HK-2 (cell line): ENCODE data around the gene FBXO33.

Experiments
- DNase-seq: peaks from one replicate; pipeline ENCODE4 v3.0.0-alpha.2; 2018; ENCODE audit not compliant: unreplicated experiment

The FBXO33 gene, protein sequence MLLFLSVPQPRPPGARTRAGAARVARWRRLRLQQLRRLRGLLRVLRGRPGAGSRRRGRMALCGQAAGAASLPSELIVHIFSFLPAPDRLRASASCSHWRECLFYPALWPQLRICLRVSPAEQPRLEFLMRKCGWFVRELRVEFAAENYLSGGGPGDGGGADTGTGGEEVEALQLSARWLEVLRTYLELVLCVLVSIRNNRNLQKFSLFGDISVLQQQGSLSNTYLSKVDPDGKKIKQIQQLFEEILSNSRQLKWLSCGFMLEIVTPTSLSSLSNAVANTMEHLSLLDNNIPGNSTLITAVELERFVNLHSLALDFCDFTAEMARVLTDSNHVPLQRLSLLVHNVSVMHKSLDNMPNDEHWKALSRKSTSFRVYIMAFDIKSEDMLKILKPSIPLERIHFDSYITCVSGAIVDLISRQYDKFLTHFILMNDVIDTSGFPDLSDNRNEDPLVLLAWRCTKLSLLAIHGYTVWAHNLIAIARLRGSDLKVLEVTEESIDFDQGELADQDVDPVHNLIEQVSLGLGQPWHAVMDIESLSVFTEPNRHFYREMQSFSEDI

DNA sequence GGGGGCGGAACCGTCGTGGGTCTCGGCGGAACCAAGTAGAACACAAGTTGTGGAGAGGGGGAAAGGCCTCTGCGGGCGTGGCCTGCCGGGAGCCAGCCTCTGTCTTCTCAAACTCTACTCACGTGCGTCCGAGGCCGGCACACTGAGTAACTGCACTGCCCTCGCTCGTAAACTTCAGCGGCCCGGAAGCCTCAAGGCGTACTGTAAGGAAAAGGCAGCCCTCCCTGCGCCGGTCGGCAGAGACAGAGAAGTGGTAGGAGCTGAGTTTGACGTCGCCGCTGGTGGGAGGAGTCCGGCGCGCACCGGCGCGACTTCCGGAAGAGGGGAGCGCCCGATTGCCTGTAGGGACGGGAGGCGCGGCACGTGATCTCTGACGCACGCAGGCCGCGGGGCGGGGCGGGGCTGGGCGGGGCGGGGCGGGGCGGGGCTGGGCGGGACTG is at the start of gene FBXO33:
Gene FBXO33 (minus strand): TSS at position 255 of the 440 bp plus-strand sequence. CDS start 271 bp downstream, outside the sequence.
- DNase-seq, result peak; percentile 95

DNA sequence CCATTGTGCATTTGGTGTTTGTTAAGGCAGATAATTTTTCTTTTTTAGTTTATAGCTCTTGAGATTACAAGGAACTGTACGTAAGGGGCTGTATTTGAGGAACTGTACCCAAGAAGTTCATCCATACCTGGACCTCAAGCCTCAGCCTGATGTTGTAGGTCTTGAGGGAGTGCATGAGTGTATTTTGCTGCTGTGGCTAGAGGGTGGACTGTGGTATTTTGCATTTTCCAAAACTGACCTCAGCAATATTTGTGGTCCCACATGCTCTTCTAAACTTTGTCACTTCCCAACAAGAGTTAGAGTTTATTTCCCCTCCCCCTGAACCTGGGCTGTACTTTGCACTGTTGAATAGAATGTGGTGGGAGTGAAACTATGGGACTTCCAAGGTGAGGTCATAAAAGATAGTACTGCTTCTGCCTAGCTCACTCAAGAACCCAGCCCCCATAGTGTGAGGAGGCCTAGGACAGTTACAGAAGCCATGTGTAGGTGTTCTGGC is 42.2 kb upstream of the FBXO33 start:
- DNase-seq, result no peak

DNA sequence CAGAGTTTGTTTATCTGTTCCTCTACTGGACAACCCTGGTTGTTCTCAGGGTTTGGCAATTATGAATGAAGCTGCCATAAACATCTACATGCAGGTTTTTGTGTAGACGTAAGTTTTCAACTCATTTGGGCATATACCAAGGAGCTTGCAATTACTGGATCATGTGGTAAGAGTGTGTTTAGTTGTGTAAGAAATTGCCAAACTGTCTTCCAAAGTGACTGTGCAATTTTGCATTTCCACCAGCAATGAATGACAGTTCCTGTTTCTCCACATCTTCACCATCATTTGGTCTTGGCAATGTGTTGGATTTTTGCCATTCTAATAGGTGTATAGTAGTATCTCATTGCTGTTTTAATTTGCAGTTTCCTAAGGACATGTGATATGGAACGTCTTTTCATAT is 39.8 kb upstream of the FBXO33 start:
- DNase-seq, result no peak

DNA sequence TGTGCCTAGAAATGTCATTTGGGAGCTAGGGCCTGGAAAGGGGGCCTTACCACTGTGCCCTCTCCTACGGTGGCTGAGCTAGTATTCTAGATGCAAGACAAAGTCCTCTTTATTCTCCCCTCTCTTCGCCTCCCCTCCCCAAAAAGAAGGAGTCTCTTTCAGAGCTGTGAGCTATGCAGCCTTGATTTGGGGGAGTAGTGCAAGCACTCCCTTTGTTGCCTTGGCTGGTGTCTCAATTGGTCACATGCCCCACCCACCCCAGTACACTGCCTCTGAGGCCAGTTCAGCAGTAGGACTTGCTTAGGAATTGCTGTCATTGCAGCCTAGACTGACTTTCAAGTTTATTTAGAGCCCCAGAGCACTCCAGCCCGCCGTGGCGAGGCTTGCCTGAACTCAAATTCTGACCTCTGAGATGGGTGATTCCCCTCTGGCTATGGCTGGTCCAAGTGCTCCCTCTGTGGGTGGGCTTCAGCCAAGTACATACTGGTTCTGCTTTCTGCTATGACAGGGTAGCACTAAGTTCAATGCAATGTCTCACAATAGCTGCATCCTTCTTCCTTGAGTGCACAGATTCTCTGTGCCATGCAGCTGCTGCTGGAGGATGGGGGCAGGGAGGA is 37.0 kb upstream of the FBXO33 start:
- DNase-seq, result no peak

DNA sequence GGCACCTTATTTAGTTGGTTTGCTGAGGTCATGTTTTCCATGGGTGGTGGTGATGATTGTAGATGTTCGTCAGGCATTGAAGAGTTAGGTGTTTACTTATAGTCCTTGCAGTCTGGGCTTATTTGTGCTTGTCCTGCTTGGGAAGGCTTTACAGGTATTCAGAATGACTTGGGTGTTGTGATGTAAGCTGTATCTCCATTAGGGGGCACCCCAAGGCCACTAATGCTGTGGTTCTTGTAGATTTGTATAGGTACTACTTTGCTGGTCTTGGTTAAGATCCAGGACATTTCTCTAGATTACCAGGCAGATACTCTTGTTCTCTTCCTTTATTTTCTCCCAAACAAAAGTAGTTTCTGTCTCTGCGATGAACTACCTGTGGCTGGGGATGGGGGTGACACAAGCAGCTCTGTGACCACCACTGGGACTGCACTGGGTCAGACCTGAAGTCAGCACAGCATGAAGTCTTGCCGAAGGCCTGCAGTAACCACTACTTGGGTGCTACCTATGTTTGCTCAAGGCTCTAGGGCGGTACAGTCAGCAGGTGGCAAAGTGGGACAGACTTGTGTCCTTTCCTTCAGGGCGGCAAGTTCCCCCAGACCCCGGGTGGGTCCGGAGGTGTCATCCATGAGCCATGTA is 35.8 kb upstream of the FBXO33 start:
- DNase-seq, result peak; percentile 24

DNA sequence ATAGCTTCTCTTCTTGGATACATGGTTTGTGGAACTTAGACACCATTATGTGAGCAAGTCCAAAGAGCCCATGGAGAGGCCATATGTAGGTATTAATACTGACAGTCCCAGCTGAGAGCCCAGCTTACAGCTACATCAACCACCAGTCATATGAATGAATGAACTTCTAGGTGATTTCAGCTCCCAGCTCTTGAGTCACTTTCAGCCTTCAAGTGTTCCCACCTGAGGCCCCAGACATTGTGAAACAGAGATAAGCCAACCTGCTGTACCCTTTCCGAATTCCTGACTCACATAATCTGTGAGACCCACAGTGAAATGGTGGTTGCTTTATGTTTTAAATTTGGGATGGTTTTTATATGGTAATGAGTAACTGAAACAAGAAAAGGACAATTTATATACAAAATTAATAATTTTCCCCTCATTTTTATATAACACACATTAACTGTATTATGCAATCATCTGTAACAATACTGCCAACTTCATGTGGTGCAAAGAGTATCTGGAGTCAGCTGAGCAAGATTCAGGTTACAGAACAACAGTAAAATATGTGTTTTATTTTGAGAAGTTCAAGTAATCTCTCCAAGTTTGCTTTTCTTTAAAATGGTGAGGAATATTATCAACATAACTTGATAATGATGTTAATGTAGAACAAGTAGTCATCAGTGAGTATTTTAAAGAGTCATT is 27.7 kb upstream of the FBXO33 start:
- DNase-seq, result no peak

DNA sequence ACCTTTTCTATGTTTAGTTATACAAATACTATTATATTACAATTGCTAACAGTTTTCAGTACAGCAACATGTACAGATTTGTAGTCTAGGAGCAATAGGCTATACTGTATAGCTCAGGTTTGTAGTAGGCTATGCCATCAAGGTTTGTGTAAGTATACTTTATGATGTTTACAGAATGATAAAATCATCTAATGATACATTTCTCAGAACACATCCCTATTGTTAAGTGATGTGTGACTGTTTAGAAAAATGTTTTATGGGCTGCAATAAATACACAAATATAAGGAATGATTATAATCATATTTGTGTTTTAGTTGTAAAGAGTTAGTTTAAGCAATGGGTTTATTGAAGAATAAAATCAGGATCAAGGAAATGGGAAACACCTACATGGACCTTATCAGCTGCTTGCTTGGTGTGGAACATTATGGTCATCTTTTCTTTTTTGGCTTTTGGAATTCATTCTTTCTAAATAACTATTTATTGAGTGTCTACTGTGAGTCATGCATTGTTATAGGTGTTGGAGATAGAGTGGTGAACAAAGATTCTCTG is 24.5 kb upstream of the FBXO33 start:
- no peak for DNase-seq

DNA sequence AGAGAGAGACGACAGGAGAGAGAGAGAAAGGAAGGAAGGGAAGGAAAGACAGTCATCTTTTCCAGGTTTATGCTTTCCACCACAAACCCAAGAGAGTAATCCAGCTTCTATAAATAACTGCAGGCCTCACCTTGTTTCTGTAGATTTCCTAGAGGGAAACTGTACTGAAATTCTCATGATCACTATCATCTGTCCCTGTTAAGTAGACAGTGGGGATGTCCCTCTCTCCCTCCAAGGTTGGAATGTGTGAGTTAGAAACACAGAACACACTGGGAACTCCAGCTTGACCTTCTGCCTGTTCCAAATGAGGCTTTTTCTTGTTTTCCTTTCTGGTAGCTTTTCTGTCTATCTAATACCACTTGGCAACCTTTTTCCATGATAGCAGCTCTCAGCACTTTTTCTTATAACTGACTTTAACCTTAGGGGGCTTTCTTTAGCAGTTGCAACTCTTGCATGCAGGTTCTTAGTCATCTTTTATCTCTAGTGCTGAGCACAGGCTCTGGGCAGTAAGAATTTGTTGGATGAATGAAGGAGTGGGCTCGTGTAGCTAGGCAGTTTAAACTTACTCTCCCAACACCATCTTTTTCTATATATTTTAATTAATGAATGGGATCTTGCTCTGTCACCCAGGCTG is 22.8 kb upstream of the FBXO33 start:
- DNase-seq, result no peak

DNA sequence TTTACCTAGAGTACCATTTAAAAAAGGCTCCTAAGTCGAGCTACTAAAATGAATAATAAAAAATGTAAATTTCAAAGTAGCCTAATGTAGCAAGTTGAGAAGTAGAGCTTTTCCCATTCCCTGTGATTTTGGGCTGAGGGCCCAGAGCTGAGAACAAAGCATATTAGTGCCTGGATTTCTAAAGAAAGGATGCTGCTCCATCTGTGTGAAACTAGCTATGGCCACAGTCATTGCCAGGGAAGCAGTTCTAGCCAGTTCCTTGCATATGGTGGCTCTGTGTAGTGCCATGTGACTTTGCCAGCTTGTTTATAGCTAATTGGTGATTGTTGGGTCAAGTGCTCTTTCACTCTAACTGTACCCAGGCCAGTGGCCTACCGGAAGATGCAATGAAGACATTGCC is 20.4 kb upstream of the FBXO33 start:
- DNase-seq, result no peak

DNA sequence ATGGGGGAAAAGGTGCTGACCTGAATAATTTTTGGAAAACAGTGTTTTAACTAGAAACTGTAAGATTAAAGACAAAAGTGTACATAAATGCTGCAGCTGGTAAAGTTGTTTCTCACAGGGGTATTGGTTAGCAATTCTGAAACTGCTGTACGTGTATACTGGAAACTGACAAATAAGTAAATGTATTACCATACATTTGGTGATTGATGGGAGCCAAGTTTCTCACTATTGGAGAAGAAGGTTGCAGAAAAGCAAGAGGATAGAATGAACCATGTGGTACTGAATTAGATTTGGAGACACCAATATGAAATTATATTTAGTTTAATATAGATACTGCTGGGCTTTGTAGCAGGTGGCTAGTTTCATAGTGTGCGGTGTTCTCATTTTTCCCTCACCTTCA is 19.6 kb upstream of the FBXO33 start:
- DNase-seq, result no peak

DNA sequence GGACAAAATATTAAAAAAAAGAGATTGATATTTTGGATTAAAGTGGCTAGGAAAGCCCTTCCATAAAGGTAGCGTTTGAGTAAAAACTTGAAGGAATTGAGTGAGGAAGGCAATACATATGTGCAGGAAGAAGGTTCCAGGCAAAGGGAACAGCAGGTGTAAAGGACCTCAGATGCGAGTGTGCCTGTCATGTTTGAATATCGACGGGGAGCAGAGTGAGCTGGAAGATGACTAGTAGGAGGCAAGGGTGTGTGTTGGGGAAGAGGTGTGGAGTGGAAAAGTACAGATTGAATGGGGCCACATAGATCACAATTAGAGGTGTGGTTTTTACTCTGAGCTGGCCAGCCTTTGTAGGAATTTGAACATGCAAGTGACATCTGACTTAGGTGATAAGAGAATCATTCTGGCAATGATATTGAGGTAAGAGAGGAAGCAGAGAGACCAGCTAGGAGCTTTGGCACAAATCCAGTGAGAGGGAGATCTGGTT is 15.0 kb upstream of the FBXO33 start:
- DNase-seq, result no peak

DNA sequence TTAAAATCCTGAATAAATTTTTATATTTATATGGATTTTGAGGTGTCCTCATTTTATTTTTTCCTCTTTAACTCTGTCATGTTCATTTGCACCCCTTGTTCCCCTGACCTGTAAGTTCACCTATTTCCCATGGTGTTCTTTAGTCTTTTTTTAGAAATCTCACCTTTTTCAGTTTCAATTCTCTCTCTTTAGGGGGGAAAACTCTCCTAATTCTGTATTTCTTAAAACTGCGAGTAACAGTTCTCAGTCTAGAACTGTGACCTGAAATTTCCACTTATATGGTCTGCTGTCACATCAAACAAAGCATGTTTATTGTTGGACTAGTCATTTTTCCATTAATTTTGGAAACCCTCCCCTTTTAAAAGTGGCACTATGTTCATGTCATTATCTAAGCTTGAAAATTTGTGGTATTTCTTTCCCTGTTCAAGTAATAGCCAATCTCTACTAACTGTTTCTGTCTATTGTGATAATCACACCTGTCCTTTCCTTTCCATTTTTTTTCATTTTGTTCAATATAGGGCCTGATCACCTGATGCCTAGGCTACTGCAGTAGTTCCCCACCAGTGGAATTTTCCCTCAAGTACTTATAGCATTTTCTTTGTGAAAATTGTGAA is 14.0 kb upstream of the FBXO33 start:
- DNase-seq, result no peak

DNA sequence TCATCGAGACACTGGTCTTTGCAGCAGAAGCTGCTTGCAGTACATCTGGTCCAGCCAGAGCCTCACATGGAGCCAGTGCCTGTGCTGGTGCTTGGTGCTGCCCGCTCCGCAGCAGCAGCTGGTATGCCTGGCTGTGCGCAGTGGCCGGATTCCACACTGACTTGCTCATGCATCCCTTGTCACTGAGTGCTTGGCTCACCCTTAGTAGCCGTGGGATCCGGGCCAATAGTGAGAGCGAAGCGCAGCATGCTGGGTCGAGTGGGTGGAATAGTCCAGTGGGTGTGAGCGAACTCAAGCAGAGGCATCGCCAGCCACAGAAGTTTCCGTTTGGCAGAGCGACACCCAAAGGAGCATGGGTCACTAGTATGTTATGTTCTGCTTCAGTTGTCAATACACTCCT is 10.1 kb upstream of the FBXO33 start:
- DNase-seq, result no peak

DNA sequence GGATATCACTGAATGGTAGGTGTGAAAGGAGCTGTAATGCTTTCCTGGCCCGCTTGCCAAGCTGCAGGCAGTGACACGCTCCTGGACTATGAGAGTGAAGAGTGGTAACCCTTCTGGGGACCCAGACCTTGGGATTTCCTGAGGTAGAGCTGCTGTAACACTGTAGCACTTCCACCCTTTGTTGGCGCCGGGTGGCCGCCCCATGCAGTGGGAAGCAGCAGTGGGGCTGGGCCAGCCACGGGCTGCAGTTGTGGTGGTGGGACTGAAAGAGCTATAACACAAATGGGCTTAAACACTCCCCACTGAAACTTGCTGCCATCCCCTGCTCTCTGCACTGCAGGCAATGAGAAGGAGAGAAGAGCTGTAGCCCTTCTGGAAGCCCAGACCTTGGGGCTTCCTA is 9.6 kb upstream of the FBXO33 start:
- DNase-seq, result no peak

DNA sequence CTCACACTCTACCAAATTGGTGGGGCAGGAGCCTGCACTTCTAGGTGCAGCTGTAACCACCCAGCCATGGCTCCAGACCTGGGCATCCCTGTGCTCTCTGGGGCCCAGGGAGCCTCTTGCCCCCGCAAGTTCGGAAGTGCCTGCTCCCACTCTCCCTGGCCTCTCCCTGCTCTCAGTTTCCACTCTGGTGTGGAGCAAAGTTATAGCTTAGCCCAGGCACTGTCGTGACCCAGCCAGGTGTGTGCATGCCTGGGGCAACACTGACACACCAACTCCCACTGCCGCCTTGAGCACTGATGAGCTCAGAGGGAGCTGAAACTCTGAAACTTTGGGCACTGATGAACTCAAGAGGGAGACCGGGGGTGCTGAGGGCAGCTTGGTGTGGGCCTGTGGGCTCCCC is 8.7 kb upstream of the FBXO33 start:
- DNase-seq, result no peak

DNA sequence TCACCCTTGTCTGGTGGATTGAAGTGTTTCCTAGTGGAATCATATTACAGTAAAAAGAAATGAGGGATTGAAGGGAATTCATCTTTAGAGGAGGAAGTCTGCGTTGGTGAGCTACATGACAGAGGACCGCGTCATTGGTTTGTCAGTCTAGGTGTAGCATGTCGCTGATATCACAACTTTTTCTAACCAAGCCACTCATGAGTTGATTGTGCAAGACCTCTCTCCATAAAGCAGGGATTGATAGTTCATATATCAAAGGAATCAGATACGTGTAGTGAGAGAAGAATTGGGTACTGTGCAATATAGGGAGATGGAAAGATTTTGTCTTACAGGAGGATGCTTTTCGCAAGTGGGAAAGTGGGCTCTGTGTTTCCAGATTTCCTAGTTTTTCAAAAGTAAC is 3.0 kb upstream of the FBXO33 start:
- DNase-seq, result no peak

DNA sequence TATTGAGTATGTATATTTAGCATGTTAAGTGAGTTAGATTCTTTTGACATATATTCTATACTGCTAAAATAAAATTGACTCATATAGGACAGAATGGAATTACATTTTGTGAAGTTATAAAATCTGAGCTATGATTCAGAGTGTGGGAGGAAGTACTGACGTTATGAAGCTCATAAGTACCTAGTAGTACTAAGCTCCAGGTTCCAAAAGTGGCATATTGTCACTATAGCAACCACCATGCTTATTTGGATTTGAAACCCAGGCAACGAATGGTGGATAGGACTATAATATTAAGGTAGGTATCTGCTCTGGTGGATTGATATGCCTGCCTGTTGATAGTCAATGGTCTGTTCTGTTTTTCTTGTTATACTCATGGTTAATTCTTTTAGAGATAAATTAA is 2.2 kb upstream of the FBXO33 start:
- no peak for DNase-seq

DNA sequence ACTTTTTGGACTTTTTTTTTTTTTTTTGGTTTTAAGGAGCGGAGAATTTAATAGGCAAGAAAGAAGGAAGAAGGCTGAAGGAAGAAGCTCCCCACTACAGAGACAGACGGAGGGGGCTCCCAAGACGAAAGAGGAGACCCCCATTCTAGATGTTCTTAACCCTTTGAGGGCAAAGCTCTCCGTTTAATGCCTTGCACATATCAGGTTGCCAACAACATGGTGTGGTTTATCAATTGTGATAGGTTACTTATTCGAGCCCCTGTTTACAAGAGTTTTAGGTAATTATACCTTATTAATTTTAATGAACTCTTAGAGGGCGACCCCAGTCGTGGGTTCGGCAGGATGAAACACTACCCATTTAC is 1.2 kb upstream of the FBXO33 start:
- DNase-seq, result no peak

DNA sequence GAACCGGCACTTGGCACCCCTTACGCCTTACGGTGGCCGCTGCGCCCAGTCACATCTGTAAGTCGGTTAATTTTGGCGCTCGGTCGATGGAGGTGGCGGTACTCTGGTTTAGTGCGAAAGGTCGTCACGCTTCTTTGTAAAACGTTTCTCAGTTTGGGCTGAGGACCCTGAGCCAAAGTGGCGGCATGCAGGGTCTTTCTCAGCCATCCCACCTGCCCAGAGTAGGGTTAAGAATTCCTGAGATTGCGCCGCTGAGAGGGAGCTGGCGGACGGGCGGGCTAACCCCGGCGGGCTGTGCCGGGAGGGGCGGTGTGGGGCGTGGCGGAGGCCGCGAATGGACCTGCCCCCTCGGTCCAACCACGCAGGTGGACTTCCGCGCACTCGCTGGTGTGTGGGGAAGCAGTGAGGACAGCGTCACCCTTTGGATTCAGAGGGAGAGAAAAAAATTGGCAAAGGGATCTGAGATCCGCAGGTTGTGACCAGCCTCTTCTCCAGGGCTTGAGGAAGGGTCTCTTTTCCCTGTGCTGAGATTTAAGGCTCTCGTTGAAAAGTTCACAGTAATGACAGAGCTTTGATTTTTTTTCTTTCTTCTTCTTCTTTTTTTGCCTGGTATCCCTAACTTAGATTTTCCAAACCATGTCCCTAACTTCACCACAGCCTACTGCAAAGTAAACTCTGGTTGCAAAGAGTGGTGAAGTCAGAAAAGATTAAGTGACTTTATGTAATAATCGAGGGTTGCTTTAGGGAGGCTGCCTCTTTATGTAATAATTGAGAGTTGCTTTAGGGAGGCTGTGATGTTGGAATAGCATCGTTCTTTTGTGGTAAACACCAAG is 602 bp upstream of the FBXO33 start:
- DNase-seq, result peak; percentile 86
